Effector CD4-positive, alpha-beta T cell (primary cell): ENCODE measurements around the gene PTPRK.

Source experiments
- DNase-seq: peaks from one replicate; pipeline ENCODE4 v3.0.0-alpha.2; 2020

PTPRK gene

DNA sequence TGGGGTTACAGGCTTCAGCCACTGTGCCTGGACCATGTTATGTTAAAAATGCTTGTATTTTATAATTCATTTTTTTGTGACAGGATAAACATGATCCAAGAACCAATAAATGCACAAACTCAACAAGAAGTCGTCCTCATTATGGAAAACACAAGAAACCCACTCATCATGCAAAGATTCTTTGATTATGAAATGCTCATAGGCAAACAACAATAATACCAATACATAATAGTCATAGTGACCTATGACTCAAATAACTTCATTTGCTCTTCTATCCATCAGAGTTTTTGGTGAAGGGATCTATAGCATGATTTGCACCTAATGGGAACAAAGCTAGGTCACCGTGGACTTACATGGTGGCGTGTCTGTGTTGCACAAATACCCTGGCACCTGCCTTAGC is 402.5 kb downstream of the PTPRK start:
- DNase-seq = no peak

DNA sequence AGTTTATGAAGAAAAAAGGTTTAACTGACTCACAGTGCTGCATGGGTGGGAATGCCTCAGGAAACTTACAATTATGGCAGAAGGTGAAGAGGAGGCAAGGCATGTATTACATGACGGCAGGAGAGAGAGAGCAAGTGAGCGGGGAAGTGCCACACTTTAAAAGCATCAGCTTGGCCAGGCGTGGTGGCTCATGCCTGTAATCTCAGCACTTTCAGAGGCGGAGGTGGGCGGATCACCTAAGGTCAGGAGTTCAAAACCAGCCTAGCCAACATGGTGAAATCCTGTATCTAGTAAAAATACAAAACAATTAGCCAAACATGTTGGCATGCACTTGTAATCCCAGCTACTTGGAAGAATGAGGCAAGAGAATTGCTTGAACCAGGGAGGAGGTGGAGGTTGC is 406.2 kb downstream of the PTPRK start:
- no peak for DNase-seq

DNA sequence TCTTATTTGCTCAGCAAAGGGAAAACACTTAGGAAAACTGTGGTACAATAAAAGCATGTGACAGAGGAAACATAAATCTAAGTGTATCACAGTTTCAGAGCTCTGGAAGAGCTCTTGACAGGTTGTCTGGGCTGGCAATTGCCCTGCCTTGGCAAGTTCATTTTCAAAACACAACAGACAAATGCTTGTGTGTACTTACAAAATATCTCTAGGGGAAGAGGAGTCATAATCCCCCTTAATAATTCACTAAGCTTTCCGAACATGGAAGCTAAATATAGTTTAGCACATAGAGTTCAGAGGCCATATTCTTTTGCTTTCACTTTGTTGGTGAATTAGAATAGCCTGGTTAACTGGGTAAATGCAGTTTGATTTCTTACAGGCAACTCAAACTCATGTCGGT is 407.9 kb downstream of the PTPRK start:
- DNase-seq = no peak

DNA sequence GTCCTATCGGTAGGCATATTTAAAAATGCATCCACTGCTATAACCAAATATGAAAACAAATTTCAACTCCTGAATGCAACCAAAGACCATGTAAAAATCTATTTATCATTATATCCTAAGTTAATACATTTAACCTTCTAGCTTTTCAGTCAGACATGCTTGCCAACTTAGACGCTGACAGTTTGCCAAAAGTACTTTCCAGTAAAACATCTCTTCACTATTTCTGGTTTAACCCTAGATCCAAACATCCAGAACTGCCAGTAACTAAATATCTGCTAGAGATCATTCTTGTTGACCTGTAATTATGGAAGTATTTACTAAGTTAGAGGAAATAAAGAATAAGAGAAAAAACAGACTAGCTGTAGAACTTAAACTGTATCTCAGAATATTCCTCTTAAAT is 409.3 kb downstream of the PTPRK start:
- no peak for DNase-seq

DNA sequence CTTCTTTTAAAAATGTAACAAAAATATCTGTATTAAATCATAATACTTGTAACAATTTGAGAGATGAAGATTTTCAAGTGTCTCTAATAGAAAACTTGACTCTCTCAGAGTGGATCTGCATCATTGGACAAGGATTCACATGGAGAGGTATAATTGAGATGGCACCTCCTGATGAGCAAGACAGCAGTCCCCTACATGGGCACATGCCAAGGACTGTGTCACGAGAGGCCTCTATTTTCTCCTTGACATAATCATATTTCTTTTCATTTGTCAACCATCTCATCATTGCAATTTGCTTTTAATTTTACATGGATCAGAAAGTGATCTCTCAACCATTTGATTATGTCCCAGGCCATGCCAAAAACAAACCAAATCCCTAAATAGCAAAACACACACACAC is 412.7 kb downstream of the PTPRK start:
- DNase-seq = no peak

DNA sequence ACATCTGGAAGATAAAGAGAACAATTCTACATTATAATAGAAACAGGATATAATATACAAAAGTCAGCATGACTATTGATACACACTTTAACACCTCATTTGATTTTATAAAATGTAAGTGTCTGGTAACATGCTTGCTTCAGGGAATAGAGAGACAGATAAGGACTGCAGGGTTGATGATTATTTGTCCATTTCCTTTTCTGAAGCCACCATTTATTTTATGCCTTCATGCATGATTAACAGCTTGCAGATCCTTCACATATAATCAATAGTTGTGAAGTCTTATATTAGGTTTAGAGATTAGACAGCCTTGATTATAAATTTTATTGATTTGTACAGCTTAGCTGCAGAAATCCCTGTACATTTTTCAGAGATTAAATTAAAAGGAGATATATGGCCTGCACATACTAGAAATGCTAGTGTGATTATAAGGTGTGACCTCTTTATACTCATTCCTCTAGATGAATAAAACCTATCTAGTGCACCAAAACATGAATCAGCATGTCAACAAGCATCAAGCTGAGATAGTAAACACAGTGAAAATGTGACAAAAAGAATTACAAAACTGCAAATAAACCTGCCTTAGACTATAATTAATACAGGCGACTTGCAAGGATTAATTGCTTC is 420.7 kb downstream of the PTPRK start:
- DNase-seq = no peak

DNA sequence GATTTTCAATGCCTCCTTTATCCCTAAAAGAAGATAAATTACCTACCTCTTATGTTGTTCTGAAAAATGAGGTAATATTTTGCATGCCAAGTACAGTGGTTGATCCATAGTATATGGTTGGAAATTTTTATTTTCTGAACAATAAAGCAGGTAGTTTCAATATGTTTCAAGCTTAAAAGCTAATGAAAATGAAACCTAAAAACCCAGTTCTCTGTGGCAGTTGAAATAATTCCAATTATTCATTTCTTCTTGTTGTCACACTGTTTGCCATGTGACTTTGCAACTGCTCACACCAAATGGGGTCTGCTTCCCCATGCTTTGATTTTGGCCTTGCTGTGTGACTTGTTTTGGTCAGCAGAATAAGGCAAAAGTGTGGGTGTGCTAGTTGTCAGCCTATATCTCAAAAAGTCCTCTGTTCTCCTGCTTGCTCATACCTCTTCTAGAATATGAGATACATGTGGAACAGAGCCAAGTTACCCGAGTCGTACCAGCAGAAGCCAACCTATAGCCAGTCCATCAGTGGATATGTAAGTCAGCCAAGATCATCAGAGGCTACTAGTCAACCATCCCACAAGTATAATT is 422.3 kb downstream of the PTPRK start:
- DNase-seq = no peak

DNA sequence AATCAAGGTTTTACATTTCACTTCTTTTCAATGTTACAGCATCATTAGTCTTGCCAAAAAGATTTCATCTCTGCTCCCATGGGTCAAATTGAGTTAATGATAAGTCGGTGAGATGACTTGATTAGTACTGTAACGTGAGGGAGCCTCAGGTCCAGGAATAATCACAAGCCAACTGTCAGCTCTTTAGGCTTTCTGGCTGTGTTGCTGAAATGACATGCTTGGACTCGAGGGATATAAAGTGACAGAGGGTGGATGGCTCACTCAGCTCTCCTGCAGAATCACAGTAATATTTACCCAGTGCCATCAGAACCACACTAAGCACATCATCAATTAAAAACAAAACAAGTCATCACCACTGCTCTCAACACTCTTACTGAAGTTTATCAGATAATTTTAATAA is 423.4 kb downstream of the PTPRK start:
- DNase-seq = no peak

DNA sequence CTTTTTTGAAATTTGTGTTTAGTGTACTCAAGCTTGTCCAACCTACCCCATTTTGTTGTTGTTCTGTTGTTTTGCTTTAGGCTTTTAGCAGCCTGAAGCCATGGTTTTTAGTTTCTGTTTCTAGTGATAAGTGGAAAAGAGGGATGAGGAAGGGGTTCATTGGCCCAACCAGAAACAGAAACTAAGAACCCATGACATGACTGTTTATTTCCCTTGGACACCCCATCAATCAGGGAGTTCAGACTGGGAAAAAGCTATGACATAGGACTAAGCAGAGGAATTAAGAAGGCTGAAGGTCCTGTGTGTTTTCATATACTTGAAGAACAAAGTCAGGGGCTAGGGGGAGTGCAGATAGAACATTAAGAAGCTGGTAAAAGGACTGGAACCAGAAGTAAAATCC is 425.0 kb downstream of the PTPRK start:
- no peak for DNase-seq

DNA sequence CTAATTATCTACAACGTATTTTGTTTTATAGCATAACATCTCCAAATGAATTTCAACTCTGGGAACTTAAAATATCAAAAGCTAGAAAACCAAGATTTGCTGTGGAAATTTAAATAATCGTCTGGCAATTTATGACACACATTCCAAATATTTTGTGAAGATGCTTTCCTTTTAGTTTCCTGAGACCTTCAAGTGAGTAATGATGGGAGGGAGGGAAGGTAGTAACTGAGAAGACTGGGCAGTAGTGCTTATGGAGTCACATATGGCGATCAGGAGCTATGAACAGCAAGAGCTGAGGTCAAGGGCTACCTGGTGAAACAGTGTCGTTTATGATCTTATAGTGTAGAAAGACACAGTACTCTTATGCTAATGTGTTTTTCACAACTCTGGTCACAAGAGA is 441.4 kb downstream of the PTPRK start:
- DNase-seq = no peak

DNA sequence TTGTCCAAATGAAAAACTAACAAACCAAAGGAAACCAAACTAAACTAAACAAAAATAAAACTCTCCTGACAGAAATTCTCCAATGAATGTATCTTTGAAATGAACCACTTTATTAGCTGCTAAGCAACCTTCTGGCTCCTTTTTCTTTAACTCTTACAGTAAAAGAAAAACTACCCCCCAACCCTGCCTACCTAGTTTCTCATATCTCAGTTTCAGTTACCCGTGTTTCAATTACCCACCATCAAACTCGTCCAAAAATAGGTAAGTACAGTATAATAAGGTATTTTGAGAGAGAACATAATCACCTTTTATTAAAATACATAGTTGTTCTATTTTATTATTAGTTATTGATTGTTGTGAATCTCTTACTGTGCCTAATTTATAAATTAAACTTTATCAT is 442.1 kb downstream of the PTPRK start:
- no peak for DNase-seq

DNA sequence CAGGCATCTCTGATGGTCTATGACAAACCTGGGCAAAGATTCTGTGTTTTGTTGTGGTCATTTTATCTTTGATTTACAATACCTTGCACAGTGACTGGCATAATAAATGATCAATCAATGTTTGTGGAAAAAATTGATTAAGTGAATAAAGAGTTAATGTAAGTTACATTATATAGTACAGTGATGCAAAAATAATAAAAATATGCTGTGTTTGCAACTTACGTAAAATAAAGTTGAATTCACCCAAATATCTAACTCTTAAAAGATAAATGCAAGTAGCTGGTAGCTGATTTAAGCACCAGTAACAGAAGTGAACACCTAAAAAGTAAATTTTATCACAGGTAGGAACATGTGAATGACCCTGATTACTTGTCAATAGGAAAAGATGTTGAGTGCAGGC is 443.6 kb downstream of the PTPRK start:
- DNase-seq = no peak

DNA sequence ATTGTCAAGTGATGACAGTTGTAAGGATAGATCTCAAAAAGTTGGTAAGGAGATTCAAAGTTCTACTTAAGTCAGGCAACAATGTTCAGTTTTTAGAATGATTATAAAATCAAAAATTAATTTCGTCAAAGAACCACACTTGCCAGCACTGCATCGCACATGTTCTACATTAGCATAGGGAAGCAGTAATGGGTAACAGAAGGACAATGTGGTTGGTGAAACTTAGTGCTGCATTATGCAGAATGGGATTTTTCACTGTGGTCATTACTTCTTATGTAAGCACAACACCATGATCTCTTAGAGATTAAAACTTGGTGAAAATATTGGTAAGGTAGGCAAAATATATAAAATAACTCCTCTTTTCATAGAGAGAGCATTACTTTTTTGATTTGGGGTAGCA is 445.8 kb downstream of the PTPRK start:
- DNase-seq = no peak

DNA sequence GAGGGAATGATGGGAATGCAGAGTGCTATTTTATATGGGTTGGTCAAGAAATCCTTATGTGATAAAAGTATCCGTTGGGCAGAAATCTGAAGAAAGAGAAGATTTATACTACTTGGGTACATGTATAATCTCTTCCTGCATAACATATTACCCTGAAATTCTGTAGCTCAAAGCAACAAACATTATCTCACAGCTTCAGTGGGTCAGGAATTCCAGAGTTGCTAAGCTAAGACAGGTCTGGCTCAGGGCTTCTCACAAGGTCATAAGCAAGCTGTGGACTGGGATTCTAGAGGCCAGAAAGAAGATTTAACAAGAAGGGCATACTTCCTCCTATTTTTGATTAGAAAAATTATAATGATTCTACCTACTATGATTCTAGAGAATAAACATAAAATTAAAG is 447.0 kb downstream of the PTPRK start:
- DNase-seq = no peak

DNA sequence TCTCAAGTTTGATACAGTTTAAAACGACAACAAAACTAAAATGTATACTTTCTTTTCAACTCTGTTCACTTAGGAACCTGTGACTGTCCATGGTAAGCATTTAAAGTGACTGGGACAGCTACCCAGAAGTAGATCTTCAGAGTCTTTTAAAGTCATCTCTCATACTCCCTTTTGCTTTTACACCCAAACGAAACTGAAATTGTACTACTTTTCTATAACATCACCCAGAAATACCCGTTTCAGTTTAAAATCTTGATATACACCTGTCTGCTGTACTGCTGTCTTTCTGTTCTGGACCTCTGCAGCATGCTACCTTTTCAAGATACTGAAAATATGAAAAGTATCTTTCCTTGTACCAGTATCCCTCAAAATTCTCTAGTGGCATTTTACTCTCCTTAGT is 449.2 kb downstream of the PTPRK start:
- DNase-seq = no peak

DNA sequence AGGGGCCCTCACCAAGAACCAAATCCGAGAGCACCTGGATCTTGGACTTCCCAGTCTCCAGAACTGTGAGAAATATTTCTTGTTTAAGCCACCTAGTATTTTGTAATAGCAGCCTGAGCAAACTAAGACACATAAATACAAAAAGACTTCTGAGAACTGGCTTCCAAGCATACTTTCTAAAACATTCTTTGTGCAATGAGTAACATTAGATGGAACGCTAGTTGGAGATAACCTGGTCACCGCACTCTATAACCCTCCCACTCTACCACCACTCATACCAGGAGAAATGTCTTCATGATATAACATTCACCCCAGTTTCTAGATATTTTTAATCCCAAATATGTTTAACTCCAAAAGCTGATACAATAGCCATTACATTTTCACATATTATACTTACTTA is 450.0 kb downstream of the PTPRK start:
- DNase-seq = no peak

DNA sequence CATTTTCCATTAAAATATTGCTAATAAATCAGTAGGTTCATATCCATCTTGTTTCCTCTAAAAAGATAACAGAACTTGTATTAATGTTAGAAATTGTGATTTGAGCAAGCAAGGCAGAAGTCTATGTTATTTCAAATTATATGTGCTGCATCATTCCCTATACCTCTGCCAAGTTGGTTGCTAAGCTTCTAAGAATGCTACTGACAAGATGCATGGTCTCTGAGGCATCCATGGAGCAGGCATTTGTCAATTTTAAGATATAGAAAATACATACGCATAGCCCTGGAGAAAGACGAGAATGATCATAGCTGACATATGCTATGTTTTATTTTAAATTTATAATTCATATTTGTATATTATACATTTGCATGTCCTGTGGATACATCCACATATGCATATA is 451.2 kb downstream of the PTPRK start:
- no peak for DNase-seq

DNA sequence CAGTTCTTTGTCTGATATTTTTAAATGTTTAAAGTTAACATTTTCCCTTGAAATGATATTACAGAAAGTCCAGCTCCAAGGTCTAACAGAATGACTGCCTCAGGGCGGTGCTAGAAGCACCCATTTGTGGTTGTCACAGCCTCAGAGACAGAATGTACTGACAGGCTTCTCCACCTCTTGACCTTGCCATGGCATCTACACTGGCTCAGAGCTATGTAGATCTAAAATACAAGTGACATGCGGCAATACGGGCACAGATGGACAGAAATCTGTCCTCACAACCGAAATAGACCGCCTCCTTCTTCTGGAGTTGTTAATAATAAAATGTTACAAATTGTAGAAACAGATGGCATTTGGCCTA is 452.3 kb downstream of the PTPRK start:
- DNase-seq = no peak

DNA sequence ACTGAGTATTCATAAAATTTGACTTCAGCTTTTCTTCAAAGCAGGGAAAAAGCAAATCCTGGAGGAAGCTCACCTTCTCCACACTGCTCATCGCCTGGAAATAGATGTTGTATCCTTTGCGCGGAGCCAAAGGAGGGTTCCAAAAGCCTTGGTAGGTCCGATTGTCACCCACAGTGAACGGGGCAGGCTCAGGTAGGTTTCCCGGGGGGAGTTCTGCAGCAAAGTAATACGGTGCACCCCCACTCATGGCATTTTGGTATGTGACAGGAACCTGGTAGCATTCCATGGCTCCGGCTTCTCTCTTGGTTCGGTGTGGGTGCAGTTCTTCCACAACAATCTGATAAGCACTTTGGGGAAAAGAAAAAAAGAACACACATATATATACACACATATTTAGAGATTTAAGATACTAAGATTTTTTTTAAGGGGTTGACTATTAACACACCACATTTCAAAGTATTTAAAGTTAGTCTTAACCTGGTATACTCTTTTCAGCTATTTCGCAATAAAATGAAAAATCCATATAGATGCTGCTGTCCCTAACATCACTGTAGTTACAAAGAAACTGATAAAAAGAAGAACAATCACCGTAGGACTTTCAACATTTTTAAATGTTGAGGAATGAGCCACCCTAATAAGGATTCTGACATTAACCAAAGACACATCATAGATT is 452.8 kb downstream of the PTPRK start:
- no peak for DNase-seq

DNA sequence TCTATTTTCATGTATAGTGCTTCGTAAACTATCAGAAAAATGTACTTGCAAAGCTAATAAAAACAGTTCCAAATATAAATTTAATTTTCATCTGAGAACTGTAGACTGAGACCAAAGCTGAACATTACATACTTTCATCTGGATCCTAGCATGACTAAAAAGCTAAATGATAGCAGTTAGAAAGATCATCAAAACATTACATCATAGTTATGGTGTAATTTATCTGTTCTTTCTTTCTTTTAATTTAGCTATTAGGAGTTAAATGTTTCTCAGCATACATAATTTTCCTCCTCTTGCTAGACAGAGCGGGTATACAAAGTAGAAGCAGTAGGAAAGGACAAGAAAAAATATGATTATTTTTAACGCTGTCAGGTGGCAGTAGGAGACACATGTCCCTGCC is 455.3 kb downstream of the PTPRK start:
- no peak for DNase-seq

DNA sequence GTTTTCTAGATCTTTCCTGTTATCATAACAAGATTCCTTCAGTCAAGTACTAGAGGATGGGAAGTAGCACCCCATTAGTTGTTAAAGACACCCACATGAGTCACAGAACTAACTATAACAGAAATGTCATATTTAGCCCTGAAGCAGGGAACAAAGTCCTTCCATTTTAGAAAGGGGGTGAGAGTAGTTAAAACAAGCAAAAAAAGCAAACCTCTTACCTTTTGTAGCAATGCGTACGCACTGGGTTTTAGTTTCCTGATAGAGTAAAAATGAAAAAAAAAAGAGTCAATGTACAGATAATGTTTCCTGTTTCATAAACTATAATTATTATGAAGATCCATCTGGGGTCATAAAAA is 455.9 kb downstream of the PTPRK start:
- no peak for DNase-seq

DNA sequence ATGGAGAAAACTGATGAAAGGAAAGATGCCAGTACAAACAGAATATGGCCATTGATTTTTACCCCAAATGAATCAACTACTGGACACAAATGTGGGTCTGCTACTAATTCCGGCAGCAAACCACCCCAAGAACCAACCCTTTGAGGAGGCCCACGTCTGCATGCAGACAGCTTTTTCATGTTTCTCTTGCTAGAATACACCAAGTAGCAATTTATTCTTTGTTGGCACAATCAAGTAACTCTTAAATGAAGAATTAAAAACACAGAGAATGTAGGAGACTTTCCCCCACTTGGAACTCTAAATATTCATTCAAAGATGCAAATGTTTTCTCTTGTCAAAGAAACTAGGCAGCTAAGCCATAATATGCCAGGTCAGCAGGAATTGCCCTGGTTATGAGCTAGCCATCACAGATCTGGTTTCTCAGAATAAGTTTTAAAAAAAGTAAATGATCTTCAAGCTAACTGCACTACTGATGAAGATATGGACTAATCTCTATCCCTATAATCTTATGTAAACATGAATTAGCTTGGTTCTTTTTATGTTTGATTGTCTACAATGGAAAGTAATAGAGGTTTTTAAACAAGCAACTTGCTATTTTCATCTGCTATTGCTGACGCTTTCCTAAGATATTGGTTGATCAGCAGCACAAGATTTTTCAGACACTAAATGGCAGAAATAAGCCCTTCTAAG is 456.4 kb downstream of the PTPRK start:
- DNase-seq = no peak

DNA sequence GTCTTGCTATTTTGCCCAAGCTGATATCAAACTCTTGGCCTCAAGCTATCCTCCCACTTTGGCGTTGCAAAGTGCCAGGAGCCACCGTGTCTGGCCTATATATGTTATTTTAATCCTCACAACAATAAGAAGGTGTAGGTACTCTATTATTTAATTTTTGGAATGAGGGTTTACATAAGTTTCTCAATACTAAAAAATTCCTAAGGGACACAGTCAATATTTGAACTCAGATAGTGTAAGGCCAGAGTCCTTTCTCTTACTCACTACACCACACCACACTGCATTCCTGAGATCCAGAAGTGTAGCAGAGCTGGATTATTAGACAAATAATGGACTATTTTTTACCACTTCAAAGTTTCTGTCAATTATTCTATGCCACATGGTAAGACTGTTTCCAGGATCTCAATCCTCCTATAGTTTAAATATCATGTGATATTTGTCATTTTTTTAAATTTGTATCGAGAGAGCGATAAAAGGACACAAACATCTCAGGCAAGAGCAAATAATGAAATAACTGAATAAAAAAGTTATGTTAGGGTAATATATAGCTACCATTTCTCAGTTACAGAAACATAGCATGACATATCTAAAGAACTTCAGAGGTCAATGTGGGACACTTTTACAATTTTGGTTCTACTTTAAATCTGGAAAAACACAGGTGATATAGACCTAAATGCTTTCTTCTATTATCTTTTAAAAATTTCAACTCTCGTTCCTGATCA is 457.4 kb downstream of the PTPRK start:
- no peak for DNase-seq

DNA sequence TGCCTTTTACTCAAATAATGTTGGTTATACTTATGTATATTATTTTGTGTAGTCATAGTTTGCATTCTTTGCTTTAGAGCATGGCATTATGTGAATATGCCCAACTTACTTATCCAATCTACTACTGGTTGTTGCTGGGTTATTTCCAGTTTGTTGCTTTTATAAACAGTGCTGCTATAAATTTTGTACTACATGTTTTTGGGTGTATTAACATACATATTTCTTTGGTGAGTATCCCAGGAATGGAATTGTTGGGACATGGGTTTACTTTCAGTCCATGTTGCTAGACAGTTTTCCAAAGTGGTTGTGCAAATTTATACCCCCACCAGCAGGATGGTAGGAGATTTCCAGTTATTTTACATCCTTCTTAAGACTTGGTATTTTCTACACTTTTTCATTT is 462.5 kb downstream of the PTPRK start:
- DNase-seq = no peak
